H1 (cell line): Measurements from ENCODE around the gene NT5C1A. TPM values are rescaled to one million over a fixed set of nuclear protein-coding genes. Genes with fewer than 3 reads are reported as not detected.

Experiments used
- CTCF ChIA-PET: fragments of 300-600 bp; sonication (Branson Sonifier 250); formaldehyde crosslinking; loops from one replicate; lab custom pipeline; 2021; ENCODE audit not compliant: partially characterized antibody; lab: Charles Lee
- POLR2A ChIA-PET: fragments of 300-600 bp; sonication (Branson Sonifier 250); formaldehyde crosslinking; loops from one replicate; lab custom pipeline; 2021; ENCODE audit warnings: inconsistent platforms; ENCODE audit not compliant: partially characterized antibody; lab: Charles Lee
- DNase-seq, 2 experiments: peaks; one replicate each; pipeline versions ENCODE4 v3.0.0 to v3.0.0-alpha.2; 2010 to 2022; ENCODE audit warnings: low spot score in 2 of 2, low read depth in 1 of 2, mixed read lengths in 1 of 2
- FAIRE-seq: peaks from 2 replicates; lab custom pipeline; 2011; peaks lifted over from hg19 to GRCh38; lab: Jason Lieb, UNC
- H2AFZ ChIP-seq: 2 replicates; pipeline ENCODE4 v1.8.1; 2012; ENCODE audit warnings: low read length, inconsistent platforms
- H2AK5ac ChIP-seq: 2 replicates; pipeline ENCODE4 v1.6.1; 2013; ENCODE audit warnings: low read depth, low read length
- H2BK120ac ChIP-seq: replicated peaks from 2 replicates; pipeline ENCODE3; 2013; ENCODE audit warnings: low read depth, low read length, inconsistent platforms
- H2BK12ac ChIP-seq: 2 replicates; pipeline ENCODE4 v1.6.1; 2013; ENCODE audit warnings: low read depth, low read length
- H2BK15ac ChIP-seq: 2 replicates; pipeline ENCODE4 v1.6.1; 2013; ENCODE audit warnings: low read length
- H2BK20ac ChIP-seq: 2 replicates; pipeline ENCODE4 v1.6.1; 2013; ENCODE audit warnings: low read length
- H2BK5ac ChIP-seq: 2 replicates; pipeline ENCODE4 v1.6.1; 2013; ENCODE audit warnings: low read depth, low read length
- H3K14ac ChIP-seq: 2 replicates; pipeline ENCODE4 v1.6.1; 2013; ENCODE audit warnings: inconsistent platforms; ENCODE audit not compliant: insufficient read length
- H3K18ac ChIP-seq: 2 replicates; pipeline ENCODE4 v1.6.1; 2013; ENCODE audit warnings: low read length; ENCODE audit errors: extremely low read depth
- H3K23ac ChIP-seq: 2 replicates; pipeline ENCODE4 v1.6.1; 2013; ENCODE audit warnings: inconsistent platforms; ENCODE audit not compliant: insufficient read length
- H3K23me2 ChIP-seq: 2 replicates; pipeline ENCODE4 v1.6.1; 2013; ENCODE audit warnings: low read depth, low read length
- H3K27ac ChIP-seq: 2 replicates; pipeline ENCODE4 v1.6.1; 2011; ENCODE audit warnings: low read depth, low read length, inconsistent platforms
- H3K27me3 ChIP-seq, 4 experiments: replicated peaks in 1 of 4; 1 replicate in 1 of 4; 2 replicates in 3 of 4; pipeline versions ENCODE4 v1.6.1 to v1.8.1; 2011 to 2013; ENCODE audit warnings: low read length in 3 of 4, mild to moderate bottlenecking in 3 of 4, inconsistent platforms in 2 of 4, mixed read lengths in 2 of 4, moderate library complexity in 1 of 4; ENCODE audit not compliant: control insufficient read depth in 3 of 4, insufficient read depth in 3 of 4; ENCODE audit errors: extremely low read depth in 1 of 4
- H3K36me3 ChIP-seq, 4 experiments: 2 replicates each; pipeline versions ENCODE4 v1.6.1 to v1.8.1; 2011 to 2013; ENCODE audit warnings: mild to moderate bottlenecking in 4 of 4, low read length in 3 of 4, moderate library complexity in 2 of 4, control low read depth in 1 of 4, inconsistent platforms in 1 of 4; ENCODE audit not compliant: insufficient read depth in 4 of 4, control insufficient read depth in 2 of 4
- H3K4ac ChIP-seq: replicated peaks from 2 replicates; pipeline ENCODE3; 2013; ENCODE audit warnings: low read length, low read depth, mixed read lengths, inconsistent platforms; ENCODE audit not compliant: insufficient read length
- H3K4me1 ChIP-seq, 4 experiments: replicated peaks in 1 of 4; 1 replicate in 1 of 4; 2 replicates in 3 of 4; pipeline versions ENCODE4 v1.6.1 to v1.8.1; 2011 to 2013; ENCODE audit warnings: low read length in 3 of 4, inconsistent platforms in 2 of 4, mixed read lengths in 1 of 4; ENCODE audit not compliant: insufficient read depth in 4 of 4, control insufficient read depth in 3 of 4
- H3K4me2 ChIP-seq, 2 experiments: 2 replicates each; pipeline versions ENCODE4 v1.6.1 to v1.8.1; 2011 to 2013; ENCODE audit warnings: low read depth in 2 of 2, low read length in 2 of 2, control low read depth in 1 of 2, inconsistent platforms in 1 of 2, mild to moderate bottlenecking in 1 of 2; ENCODE audit not compliant: insufficient read depth in 1 of 2
- H3K4me3 ChIP-seq, 4 experiments: fragments of 200-600, 300-600 bp in 1 of 4; sonication (generic), shearing (Covaris generic), sonication (Bioruptor Twin) in 1 of 4; 2 replicates each; pipeline versions ENCODE4 v1.5.1 to v1.8.1; 2011 to 2016; ENCODE audit warnings: low read length in 4 of 4, low read depth in 3 of 4, control low read depth in 2 of 4, inconsistent platforms in 2 of 4, mild to moderate bottlenecking in 2 of 4, mixed read lengths in 1 of 4, moderate library complexity in 1 of 4; ENCODE audit not compliant: insufficient read depth in 2 of 4; ENCODE audit errors: extremely low read depth in 1 of 4
- H3K56ac ChIP-seq: replicated peaks from 2 replicates; pipeline ENCODE3; 2013; ENCODE audit warnings: low read depth, mild to moderate bottlenecking, mixed read lengths, low read length, inconsistent platforms; ENCODE audit not compliant: insufficient read length
- H3K79me1 ChIP-seq: 2 replicates; pipeline ENCODE4 v1.6.1; 2013; ENCODE audit warnings: low read depth, low read length, control low read depth
- H3K79me2 ChIP-seq, 2 experiments: 2 replicates each; pipeline versions ENCODE4 v1.6.1 to v1.8.1; 2012 to 2013; ENCODE audit warnings: low read length in 2 of 2, mild to moderate bottlenecking in 2 of 2, inconsistent platforms in 1 of 2; ENCODE audit not compliant: insufficient read depth in 2 of 2, control insufficient read depth in 1 of 2
- H3K9ac ChIP-seq, 4 experiments: replicated peaks in 1 of 4; 1 replicate in 1 of 4; 2 replicates in 3 of 4; pipeline versions ENCODE4 v1.6.1 to v1.8.1; 2011 to 2013; ENCODE audit warnings: low read depth in 3 of 4, low read length in 3 of 4, control low read depth in 2 of 4, mild to moderate bottlenecking in 2 of 4, moderate library complexity in 2 of 4, inconsistent platforms in 1 of 4; ENCODE audit errors: extremely low read depth in 1 of 4
- H3K9me3 ChIP-seq, 2 experiments: 2 replicates each; pipeline versions ENCODE4 v1.6.1 to v1.8.1; 2012 to 2013; ENCODE audit warnings: mild to moderate bottlenecking in 2 of 2, moderate library complexity in 2 of 2, control low read depth in 1 of 2, inconsistent platforms in 1 of 2, low read depth in 1 of 2, low read length in 1 of 2, mixed read lengths in 1 of 2; ENCODE audit not compliant: insufficient read depth in 2 of 2
- H4K20me1 ChIP-seq, 2 experiments: replicated peaks in 1 of 2; 2 replicates each; pipeline versions ENCODE3 to v1.8.1; 2011 to 2013; ENCODE audit warnings: inconsistent platforms in 2 of 2, low read length in 2 of 2, mild to moderate bottlenecking in 1 of 2; ENCODE audit not compliant: insufficient read depth in 2 of 2, control insufficient read depth in 1 of 2
- H4K5ac ChIP-seq: 2 replicates; pipeline ENCODE4 v1.6.1; 2013; ENCODE audit warnings: low read length, low read depth, mixed read lengths, inconsistent platforms; ENCODE audit not compliant: insufficient read length
- H4K8ac ChIP-seq: 2 replicates; pipeline ENCODE4 v1.8.0; 2013; ENCODE audit warnings: mild to moderate bottlenecking, moderate library complexity, low read length, inconsistent platforms; ENCODE audit not compliant: insufficient read depth; ENCODE audit errors: extremely low read depth
- H4K91ac ChIP-seq: replicated peaks from 2 replicates; pipeline ENCODE3; 2013; ENCODE audit warnings: low read length, mixed read lengths, inconsistent platforms; ENCODE audit not compliant: insufficient read length
- CBX5 ChIP-seq: fragments of 300-800, 300-1000 bp; sonication (generic); IDR thresholded peaks from 2 replicates; pipeline ENCODE4 v1.7.1; 2016; ENCODE audit warnings: antibody characterized with exemption, low read length, low read depth
- FOSL1 ChIP-seq: IDR thresholded peaks from 2 replicates; pipeline ENCODE4 v1.6.1; 2011; ENCODE audit warnings: mild to moderate bottlenecking, low read depth, low read length, moderate library complexity; ENCODE audit not compliant: insufficient read depth
- GABPA ChIP-seq: IDR thresholded peaks from 2 replicates; pipeline ENCODE4 v1.6.1; 2011; ENCODE audit warnings: mild to moderate bottlenecking, low read length, moderate library complexity, borderline replicate concordance; ENCODE audit not compliant: insufficient read depth
- HDAC2 ChIP-seq, 2 experiments: fragments of 300-600 bp in 1 of 2; sonication (generic) in 1 of 2; IDR thresholded peaks; 2 replicates each; pipeline ENCODE4 v1.6.1; 2011 to 2012; ENCODE audit warnings: low read depth in 2 of 2, low read length in 2 of 2, mild to moderate bottlenecking in 2 of 2, moderate library complexity in 2 of 2, borderline replicate concordance in 1 of 2, inconsistent platforms in 1 of 2
- HDAC6 ChIP-seq: IDR thresholded peaks from one replicate; pipeline ENCODE4 v1.7.1; 2012; ENCODE audit warnings: low read depth, mild to moderate bottlenecking, inconsistent platforms, low read length, moderate library complexity
- KDM4A ChIP-seq: IDR thresholded peaks from one replicate; pipeline ENCODE4 v1.7.1; 2012; ENCODE audit warnings: low read depth, mild to moderate bottlenecking, moderate library complexity, low read length, inconsistent platforms; ENCODE audit not compliant: severe bottlenecking
- KDM5A ChIP-seq: fragments of 200-600 bp; IDR thresholded peaks from 2 replicates; pipeline ENCODE4 v1.7.1; 2012; ENCODE audit warnings: mild to moderate bottlenecking, low read length, inconsistent platforms, mixed read lengths
- MAFK ChIP-seq: IDR thresholded peaks from 2 replicates; pipeline ENCODE4 v1.6.1; 2012; ENCODE audit warnings: low read depth, mild to moderate bottlenecking, improper control_type of control experiment, low read length
- RAD21 ChIP-seq, 2 experiments: IDR thresholded peaks in 1 of 2; conservative IDR thresholded peaks in 1 of 2; 2 replicates each; pipeline ENCODE4 v1.6.1; 2011; ENCODE audit warnings: low read depth in 2 of 2, low read length in 2 of 2, improper control_type of control experiment in 1 of 2, inconsistent platforms in 1 of 2, mild to moderate bottlenecking in 1 of 2, moderate library complexity in 1 of 2
- SIN3A ChIP-seq, 2 experiments: IDR thresholded peaks in 1 of 2; conservative IDR thresholded peaks in 1 of 2; 2 replicates each; pipeline ENCODE4 v1.6.1; 2011 to 2012; ENCODE audit warnings: low read length in 2 of 2, improper control_type of control experiment in 1 of 2, low read depth in 1 of 2, mild to moderate bottlenecking in 1 of 2
- WGBS, 2 experiments: shearing (Covaris generic) in 1 of 2; methylation state at CpG; one replicate each; pipeline versions ENCODE4 v1.1.6 to v1.1.7; 2013 to 2015; ENCODE audit warnings: low lambda C conversion rate in 2 of 2, mixed read lengths in 2 of 2, inconsistent platforms in 1 of 2, low coverage in 1 of 2, missing lambda C conversion rate in 1 of 2; ENCODE audit not compliant: insufficient replicate concordance in 2 of 2, insufficient coverage in 1 of 2, insufficient read length in 1 of 2; ENCODE audit errors: extremely low coverage in 1 of 2, missing lambda C conversion rate in 1 of 2; 5-methylcytosine and 5-hydroxymethylcytosine counted together
- polyA plus RNA-seq, 7 experiments: library from polyadenylated mRNA; depleted of rRNA in 3 of 7; stranded (reverse) in 5 of 7; unstranded in 2 of 7; fragments of >200 nt in 5 of 7; fragments of 200-250 nt in 2 of 7; gene quantifications; 1 replicate in 5 of 7; 2 replicates in 1 of 7; 4 replicates in 1 of 7; pipeline versions ENCODE4 v1.2.1 to v1.2.3, GENCODE V29; 2011 to 2013; ENCODE audit warnings: missing spikeins in 2 of 7, mixed read lengths in 2 of 7
- total RNA-seq: library from RNA; stranded (reverse); fragmentation: NEBNext Ultra II Directional; extraction: Animal tissue kit (Norgen Biotek cat#: 25700); gene quantifications from 2 replicates; pipeline ENCODE4 v1.2.1, GENCODE V29; 2021
- TF ChIP-seq, protein P1 (sequence below): IDR thresholded peaks from 2 replicates; pipeline ENCODE4 v1.6.1; 2012; ENCODE audit warnings: inconsistent platforms

Gene NT5C1A
- total and polyA plus RNA-seq, 2 of the 8 experiments (the other 6 are each of a cell fraction or from before 2014, with no cell fraction given), result not detected

DNA sequence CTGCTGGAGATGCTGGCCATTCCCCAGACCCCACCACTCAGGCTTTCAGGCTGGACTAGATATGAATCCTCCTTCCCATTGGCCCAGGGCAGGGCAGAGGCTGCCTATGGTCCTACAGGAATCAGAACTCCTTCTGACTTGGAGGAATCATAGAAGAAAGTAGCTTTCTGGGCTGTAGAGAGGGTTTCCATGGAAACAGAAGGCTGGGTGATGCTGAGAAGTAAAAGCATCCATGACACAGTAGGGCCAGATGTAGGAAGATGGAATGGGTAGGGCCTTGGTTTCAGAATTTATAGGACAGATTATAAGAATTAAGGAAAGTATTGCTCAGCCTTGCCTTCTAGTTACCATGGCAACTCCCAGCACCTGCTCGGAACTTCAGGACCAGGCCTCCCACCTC, 9.0 kb downstream of the NT5C1A start:
- Histone ChIP-seq H3K36me3 (no peaks in the 10 kb centered on the region), H2BK12ac (no peak overlapping the region), H3K4ac (no peak overlapping the region), H3K14ac (no peak overlapping the region), H3K79me1 (no peaks in the 10 kb centered on the region)
- CTCF ChIA-PET, result interaction anchor here (1.0 to 17.8 kb wide), 6 partner anchors 10 to 57 kb away, joined by 3 to 278 read pairs (median 6); partner anchors contain the start of genes HEYL and NT5C1A
- no peak for TF ChIP-seq KDM5A
- TF ChIP-seq CBX5, result no peak
- no peak for TF ChIP-seq GABPA
- no peak for TF ChIP-seq HDAC6
- TF ChIP-seq HDAC2 (IDR thresholded peaks at IDR 0.05; ENCODE audit: borderline replicate concordance in 1 of 2, low read depth in 2 of 2, low read length in 2 of 2), result no peak
- no peak for TF ChIP-seq FOSL1
- TF ChIP-seq RAD21 (IDR thresholded peaks at IDR 0.05 in 1 of 2, conservative IDR thresholded peaks at IDR 0.05 in 1 of 2; ENCODE audit: low read depth in 2 of 2, low read length in 2 of 2), result no peak
- TF ChIP-seq, protein P1, sequence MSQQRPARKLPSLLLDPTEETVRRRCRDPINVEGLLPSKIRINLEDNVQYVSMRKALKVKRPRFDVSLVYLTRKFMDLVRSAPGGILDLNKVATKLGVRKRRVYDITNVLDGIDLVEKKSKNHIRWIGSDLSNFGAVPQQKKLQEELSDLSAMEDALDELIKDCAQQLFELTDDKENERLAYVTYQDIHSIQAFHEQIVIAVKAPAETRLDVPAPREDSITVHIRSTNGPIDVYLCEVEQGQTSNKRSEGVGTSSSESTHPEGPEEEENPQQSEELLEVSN, result no peak
- TF ChIP-seq MAFK, result no peak
- no peak for TF ChIP-seq SIN3A (conservative IDR thresholded peaks at IDR 0.05 in 1 of 2, IDR thresholded peaks at IDR 0.05 in 1 of 2; ENCODE audit: low read depth in 1 of 2, low read length in 2 of 2)
- TF ChIP-seq KDM4A, result no peak
- TF ChIP-seq, all 59 proteins: peak for 0
- Histone ChIP-seq H4K20me1 (peaks cover 0 to 2% of the 10 kb centered on the region in 2 experiments), H3K56ac (no peak overlapping the region), H4K5ac (no peak overlapping the region), H2BK15ac (no peak overlapping the region), H3K9ac (no peak overlapping the region), H2BK20ac (no peak overlapping the region), H3K4me1 (no peaks in the 10 kb centered on the region), H3K27me3 (peaks cover 4 to 63% (median 35%) of the 10 kb centered on the region in 4 experiments), H3K23me2 (no peaks in the 10 kb centered on the region), H3K18ac (no peak overlapping the region), H3K79me2 (no peaks in the 10 kb centered on the region), H3K23ac (no peak overlapping the region), H3K4me3 (no peak overlapping the region), H2AK5ac (no peak overlapping the region), H4K91ac (no peak overlapping the region), H2BK5ac (no peak overlapping the region), H2AFZ (no peak overlapping the region), H3K4me2 (no peak overlapping the region), H3K27ac (no peak overlapping the region), H3K9me3 (no peaks in the 10 kb centered on the region), H4K8ac (no peak overlapping the region), H2BK120ac (no peak overlapping the region)
- 89% methylated on average over 1 of the region's 1 CpG; no CpG with 5 or more reads in 1 of the 2 experiments for WGBS, 2 experiments
- DNase-seq (no peak), FAIRE-seq (no peak)
- POLR2A ChIA-PET, result interaction anchor here (1.0 to 1.3 kb wide), 2 partner anchors 9 to 86 kb away, joined by 3 read pairs; partner anchors contain the start of gene PABPC4
